HG03066 (cell line): ENCODE measurements around the gene MLXIPL.
"Not testable (repeated sequence)": the region's sequence is repeated elsewhere in the genome, so short reads cannot be mapped to it uniquely, and the experiment has no call there.

ENCODE experiments used
- ATAC-seq: cut with Tn5 transposase; IDR thresholded peaks from one replicate; pipeline ENCODE4 v1.9.1; 2021; ENCODE audit warnings: low read depth; ENCODE audit not compliant: unreplicated experiment

The MLXIPL gene, protein sequence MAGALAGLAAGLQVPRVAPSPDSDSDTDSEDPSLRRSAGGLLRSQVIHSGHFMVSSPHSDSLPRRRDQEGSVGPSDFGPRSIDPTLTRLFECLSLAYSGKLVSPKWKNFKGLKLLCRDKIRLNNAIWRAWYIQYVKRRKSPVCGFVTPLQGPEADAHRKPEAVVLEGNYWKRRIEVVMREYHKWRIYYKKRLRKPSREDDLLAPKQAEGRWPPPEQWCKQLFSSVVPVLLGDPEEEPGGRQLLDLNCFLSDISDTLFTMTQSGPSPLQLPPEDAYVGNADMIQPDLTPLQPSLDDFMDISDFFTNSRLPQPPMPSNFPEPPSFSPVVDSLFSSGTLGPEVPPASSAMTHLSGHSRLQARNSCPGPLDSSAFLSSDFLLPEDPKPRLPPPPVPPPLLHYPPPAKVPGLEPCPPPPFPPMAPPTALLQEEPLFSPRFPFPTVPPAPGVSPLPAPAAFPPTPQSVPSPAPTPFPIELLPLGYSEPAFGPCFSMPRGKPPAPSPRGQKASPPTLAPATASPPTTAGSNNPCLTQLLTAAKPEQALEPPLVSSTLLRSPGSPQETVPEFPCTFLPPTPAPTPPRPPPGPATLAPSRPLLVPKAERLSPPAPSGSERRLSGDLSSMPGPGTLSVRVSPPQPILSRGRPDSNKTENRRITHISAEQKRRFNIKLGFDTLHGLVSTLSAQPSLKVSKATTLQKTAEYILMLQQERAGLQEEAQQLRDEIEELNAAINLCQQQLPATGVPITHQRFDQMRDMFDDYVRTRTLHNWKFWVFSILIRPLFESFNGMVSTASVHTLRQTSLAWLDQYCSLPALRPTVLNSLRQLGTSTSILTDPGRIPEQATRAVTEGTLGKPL

DNA sequence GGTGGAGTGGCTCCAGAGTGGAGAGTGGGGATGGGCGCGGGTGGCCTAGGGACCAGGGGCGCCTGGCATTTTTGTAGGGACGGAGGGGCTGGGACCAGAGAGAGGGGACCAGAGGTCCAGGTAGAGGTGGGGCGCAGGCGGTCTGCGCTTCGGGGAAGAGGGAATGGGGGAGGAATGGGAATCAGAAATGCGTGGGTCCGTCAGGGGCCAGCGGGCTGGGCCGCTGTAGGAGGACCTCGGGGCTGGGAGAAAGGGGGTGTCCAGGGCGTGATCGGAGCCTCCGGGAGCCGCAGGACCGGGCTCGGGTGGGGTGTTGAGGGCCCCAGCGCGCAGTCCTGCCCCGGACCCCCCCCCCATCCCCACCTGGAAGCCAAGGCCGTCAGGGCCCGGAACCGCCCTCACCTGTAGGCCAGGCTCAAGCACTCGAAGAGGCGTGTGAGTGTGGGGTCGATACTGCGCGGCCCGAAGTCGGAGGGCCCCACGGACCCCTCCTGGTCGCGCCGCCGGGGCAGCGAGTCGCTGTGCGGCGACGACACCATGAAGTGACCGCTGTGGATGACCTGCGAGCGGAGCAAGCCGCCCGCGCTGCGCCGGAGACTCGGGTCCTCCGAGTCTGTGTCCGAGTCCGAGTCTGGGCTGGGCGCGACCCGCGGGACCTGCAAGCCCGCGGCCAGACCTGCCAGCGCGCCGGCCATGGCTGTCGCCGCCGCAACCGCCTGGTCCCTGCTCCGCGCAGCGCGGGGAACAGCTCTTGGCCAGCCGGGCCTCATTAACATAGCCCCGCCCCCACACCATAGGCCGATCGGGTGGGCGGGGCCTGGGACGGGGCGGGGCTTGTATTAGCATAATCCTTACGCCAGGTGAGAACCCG, at the start of gene MLXIPL:
Gene MLXIPL, minus strand, starts transcription at position 725 of the 871 bp plus-strand sequence. Its CDS starts 30 bp downstream, at position 695.
- ATAC-seq, result no peak

DNA sequence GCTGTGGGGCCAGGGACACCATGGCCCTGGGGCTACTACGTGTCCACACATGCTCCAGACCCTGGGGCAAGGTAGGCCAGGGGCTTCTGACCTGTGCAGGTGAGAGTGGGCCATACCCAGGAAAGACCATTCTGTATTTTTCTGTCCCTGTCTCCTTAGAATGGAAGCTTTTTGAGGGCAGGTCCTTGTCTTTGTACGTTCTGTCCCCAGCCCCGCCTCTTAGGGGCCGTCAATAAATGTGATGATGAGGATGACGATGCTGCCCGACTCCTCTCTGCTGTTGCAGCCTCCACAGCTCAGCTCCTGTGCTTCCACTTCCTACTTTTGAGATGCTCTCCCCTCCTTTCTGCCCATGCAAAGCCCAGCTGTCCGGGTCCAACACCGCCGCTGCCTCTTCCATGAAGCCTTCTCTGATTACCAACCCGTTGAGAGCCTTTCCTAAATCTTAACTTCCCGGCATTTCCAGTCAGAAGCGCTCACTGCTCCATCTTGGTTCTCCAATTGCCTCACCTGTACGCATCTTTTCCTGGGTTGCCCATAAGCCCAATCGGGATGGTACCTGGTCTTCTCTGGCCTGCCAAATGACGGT, 47.6 kb upstream of the MLXIPL start:
- ATAC-seq, result no peak

- no peak for ATAC-seq
These were observed 47.0 kb upstream of the MLXIPL start for GRCh38 chr7:73671322-73671661.

GRCh38 chr7:73669858-73670385, 45.6 kb upstream of the MLXIPL start:
- ATAC-seq, result no peak

- no peak for ATAC-seq
These were observed 45.0 kb upstream of the MLXIPL start for GRCh38 chr7:73669288-73669701.

DNA sequence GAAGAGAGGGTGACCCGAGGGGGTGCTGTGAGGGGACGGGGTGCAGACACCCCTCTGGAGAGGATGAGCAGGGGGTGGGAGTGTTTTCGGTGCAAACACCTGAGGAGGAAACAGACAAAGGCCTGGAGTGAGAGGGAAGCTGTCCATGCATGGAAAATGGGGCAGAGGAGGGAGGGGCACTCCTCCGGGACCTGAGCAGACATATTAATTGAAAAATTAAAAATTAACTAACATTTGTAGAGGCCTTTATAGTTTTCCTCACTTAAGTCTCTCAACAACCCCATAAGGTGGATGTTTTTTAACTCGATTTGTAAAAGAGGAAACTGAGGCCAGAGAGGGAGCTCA, 44.5 kb upstream of the MLXIPL start:
- ATAC-seq, result no peak

DNA sequence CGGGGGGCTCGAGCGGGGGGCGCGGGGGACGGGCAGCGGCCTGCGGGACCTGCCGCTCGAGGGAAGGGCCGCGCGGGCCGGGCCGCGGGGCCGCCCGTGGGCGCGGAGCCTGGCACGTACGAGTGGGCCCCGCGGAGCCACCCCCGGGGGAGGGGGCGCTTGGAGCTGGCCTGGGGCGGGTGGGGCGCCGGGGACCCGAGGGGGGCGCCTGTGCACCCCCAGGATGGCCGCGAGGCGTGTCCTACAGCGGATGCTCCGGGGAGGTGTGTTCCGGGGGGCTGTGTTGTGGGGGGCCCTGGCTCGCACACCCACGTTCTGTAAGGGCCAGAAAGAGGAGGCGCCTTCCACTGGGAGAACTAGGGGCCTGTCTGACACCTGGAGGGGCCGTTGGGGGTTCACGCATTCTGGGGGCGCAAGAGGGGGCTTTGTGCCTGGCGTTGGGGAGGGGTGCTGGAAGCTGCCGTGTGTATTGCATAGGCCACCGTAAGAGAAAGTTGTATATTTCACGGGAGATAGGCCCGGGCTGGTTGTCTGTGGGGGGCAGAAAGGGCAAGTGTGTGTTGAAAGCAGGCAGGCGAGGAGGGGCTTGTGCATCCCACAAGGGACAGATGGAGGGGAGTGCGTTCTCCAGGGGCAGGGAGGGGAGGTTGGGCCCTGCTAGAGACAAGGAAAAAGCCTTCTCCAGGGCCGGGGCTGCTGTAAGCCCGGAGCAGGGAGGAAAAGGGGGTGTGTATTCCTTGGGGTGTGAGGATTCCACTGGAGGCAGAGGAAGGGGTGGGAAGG, 44.0 kb upstream of the MLXIPL start:
- ATAC-seq, result peak; percentile 20

- peak; percentile 88 for ATAC-seq
These were observed 43.2 kb upstream of the MLXIPL start, which contains the start of gene VPS37D for GRCh38 chr7:73667344-73668102. Gene VPS37D (plus strand): TSS chr7:73667831. CDS start chr7:73667959, 128 bp downstream.

GRCh38 chr7:73663033-73663432, 38.7 kb upstream of the MLXIPL start:
- no peak for ATAC-seq

- not testable (repeated sequence) for ATAC-seq
These were observed 36.3 kb upstream of the MLXIPL start for GRCh38 chr7:73660594-73660993.

DNA sequence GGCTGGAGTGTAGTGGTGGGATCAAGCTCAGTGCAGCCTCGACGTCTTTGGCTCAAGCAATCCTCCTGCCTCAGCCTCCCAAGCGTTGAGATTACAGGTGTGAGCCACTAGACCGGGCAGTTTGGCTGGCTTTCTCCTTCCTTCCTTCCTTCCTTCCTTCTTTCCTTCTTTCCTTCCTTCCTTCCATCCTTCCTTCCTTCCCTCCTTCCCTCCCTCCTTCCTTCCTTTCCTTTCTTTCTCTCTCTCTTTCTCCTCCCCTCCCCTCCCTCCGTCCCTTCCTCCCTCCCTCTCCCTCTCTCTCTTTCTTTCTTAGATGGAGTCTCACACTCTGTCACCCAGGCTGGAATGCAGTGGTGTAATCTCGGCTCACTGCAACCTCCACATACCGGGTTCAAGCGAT, 35.7 kb upstream of the MLXIPL start:
- ATAC-seq, result no peak

DNA sequence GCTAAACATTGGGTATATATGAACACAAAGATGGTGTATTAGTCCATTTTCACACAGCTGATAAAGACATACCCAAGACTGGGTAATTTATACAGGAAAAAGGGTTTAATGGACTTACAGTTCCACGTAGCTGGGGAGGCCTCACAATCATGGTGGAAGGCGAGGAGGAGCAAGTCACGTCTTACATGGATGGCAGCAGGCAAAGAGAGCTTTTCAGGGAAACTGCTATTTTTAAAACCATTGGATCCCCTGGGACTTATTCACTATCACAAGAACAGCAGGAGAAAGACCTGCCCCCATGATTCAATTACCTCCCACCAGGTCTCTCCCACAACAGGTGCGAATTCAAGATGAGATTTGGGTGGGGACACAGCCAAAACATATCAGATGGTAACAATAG, 31.0 kb upstream of the MLXIPL start:
- not testable (repeated sequence) for ATAC-seq

DNA sequence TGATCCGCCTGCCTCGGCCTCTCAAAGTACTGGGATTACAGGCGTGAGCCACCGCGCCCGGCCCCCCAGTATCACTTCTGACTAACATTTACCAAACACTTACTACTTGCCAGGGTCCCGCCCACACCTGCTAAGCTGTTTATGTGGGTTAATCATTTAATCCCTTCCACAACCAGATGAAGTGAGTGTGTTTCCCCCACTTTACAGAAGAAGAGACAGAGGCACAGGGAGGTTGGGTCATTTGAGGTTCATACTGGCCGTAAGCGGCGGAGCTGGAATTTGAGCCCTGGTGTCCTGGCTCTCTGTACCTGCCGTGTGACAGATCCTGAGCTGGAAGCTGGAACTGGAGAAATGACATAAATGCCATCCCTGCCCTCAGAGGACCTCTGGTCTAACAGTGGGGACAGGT, 28.2 kb upstream of the MLXIPL start:
- no peak for ATAC-seq

DNA sequence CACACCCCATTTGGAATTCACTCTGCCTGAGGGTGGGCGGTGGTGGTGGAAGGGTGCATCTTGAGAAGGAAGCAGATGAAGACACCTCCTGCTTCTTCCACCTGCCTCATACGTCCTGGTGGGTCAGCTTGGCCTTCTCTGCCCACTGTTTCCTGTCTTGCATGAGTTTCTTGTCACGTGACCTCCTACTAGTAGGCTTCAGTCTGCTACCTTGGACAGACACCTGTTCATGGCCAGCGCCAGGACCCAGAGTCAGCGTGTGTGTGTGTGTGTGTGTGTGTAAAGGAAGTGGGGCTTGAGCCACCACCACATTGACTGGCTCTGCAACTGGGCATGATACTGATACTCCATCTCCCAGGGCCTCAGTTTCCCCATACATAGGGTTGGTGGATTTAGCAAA, 26.2 kb upstream of the MLXIPL start:
- no peak for ATAC-seq

GRCh38 chr7:73649576-73649975, 25.3 kb upstream of the MLXIPL start:
- no peak for ATAC-seq

- ATAC-seq, result no peak
These were observed 24.4 kb upstream of the MLXIPL start for GRCh38 chr7:73648593-73649332.

GRCh38 chr7:73647725-73648592, 23.6 kb upstream of the MLXIPL start:
- no peak for ATAC-seq
